ENCODE results near the gene THRB. TPM values are rescaled to one million over a fixed set of nuclear protein-coding genes. Genes with fewer than 3 reads are reported as not detected.
"Not testable (repeated sequence)": the region's sequence is repeated elsewhere in the genome, so short reads cannot be mapped to it uniquely, and the experiment has no call there.

Gene THRB
- total RNA-seq, 6 experiments from 2014 or later = 14.5 to 29.5 (median 17.3) TPM

DNA sequence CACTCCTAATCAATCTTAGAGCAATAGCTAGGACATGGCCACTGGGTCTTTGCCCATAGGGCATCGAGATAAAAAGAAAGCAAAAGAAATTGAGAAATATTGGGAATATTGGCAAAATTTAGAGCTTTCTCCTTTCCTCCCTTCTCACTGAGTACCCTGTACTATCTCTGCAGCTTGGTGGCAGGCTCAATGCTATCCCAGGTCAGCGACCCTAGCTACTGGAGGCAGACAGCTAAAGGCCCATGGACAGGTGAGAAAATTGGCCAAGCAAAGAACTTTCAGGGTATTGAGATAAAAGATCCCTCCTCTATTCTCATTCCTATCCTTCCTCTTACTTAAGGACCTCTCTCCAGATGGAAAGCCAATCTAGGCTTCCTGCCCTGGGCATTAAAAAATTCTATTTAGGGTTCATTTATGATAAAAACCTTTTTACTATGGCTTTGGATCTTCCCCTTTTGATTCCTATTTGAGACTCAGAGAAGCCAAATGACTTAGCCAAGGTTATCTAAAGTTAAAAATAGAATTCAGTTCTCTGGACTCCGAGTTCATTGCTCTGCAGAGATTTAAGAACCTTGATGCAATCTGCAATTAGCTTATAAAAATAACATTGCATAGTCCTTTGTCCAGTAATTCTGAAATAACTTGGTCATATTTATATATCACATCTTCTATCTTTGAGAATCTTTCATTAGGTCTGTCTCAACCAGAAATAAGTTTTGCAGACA, 75.4 kb downstream of the THRB start:
- Histone ChIP-seq H3K4me1 (peaks cover 0 to 42% (median 15%) of the 10 kb centered on the region in 4 donors), H3K4me3 (no peak overlapping the region), H3K36me3 (no peaks in the 10 kb centered on the region), H3K27me3 (no peaks in the 10 kb centered on the region), H3K9me3 (no peaks in the 10 kb centered on the region), H3K27ac (no peak overlapping the region)
- WGBS (ENCODE audit: insufficient coverage, low coverage, low lambda C conversion rate, missing lambda C conversion rate) = 10% methylated on average over 3 of the region's 3 CpGs
- TF ChIP-seq, protein P1, sequence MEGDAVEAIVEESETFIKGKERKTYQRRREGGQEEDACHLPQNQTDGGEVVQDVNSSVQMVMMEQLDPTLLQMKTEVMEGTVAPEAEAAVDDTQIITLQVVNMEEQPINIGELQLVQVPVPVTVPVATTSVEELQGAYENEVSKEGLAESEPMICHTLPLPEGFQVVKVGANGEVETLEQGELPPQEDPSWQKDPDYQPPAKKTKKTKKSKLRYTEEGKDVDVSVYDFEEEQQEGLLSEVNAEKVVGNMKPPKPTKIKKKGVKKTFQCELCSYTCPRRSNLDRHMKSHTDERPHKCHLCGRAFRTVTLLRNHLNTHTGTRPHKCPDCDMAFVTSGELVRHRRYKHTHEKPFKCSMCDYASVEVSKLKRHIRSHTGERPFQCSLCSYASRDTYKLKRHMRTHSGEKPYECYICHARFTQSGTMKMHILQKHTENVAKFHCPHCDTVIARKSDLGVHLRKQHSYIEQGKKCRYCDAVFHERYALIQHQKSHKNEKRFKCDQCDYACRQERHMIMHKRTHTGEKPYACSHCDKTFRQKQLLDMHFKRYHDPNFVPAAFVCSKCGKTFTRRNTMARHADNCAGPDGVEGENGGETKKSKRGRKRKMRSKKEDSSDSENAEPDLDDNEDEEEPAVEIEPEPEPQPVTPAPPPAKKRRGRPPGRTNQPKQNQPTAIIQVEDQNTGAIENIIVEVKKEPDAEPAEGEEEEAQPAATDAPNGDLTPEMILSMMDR (IDR thresholded peaks at IDR 0.05) = no peak
- no peak for TF ChIP-seq POLR2A (IDR thresholded peaks at IDR 0.05)
- intact Hi-C loops (cut with DNase I) = no loop called here
- DNase-seq = no peak
- ATAC-seq = peak; percentile 50 to 75 (median 68)

DNA sequence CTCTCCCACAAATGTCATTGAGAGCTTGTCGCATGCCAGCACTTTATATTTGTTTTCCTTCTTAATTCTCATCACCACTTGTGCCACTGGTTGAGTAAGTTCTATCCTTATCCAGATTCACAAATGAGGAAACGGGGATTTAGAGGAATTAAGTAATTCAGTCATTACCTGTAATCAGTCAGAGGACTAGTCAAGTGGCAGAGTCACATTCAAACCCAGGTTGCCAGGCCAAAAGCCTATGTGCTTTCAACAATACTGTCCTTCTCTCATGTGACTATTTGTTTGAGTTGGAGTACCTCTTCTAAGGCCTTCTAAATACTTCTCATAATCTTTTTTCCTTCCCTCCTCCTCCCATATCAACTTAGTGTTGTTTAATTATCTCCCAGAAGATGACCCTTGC, 76.9 kb downstream of the THRB start:
- WGBS (ENCODE audit: insufficient coverage, low coverage, low lambda C conversion rate, missing lambda C conversion rate) = 36% methylated on average over 2 of the region's 2 CpGs
- DNase-seq (no peak), ATAC-seq (peak in 3 of 4 donors; percentile 19 to 59 (median 24))
- Histone ChIP-seq H3K9me3 (no peaks in the 10 kb centered on the region), H3K36me3 (no peaks in the 10 kb centered on the region), H3K27ac (no peak overlapping the region), H3K4me3 (no peak overlapping the region), H3K4me1 (peaks cover 0 to 46% (median 15%) of the 10 kb centered on the region in 4 donors), H3K27me3 (no peaks in the 10 kb centered on the region)
- intact Hi-C loops (cut with DNase I) = no loop called here
- TF ChIP-seq, protein P1 (IDR thresholded peaks at IDR 0.05) = no peak
- TF ChIP-seq POLR2A (IDR thresholded peaks at IDR 0.05) = no peak

DNA sequence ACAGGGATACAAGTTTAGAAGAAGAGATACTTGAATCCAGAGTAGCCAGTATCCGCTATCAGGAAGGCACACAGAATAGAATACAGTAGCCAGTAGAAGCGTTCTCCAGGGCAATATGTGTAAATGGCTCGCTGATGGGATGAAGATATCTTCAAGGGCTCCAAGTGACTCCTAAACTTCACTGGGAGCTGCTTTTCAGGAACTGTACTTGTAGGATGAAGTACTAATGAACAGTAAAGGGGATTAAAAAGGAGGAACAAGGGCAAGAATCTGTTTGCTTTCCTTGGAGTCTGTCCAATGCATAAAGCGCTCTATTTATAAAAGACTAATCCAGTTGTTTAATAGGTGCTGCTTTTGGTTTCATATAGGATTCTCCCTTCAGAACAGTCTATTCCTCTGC, 78.4 kb downstream of the THRB start:
- DNase-seq (no peak), ATAC-seq (peak in 3 of 4 donors; percentile 18 to 55 (median 46))
- WGBS (ENCODE audit: insufficient coverage, low coverage, low lambda C conversion rate, missing lambda C conversion rate) = 63% methylated on average over 4 of the region's 4 CpGs
- Histone ChIP-seq H3K27me3 (no peaks in the 10 kb centered on the region), H3K9me3 (no peaks in the 10 kb centered on the region), H3K36me3 (no peaks in the 10 kb centered on the region), H3K4me3 (no peak overlapping the region), H3K4me1 (peaks cover 0 to 61% (median 18%) of the 10 kb centered on the region in 4 donors), H3K27ac (no peak overlapping the region)
- intact Hi-C loops (cut with DNase I) = no loop called here
- TF ChIP-seq POLR2A (IDR thresholded peaks at IDR 0.05) = no peak
- TF ChIP-seq, protein P1 (IDR thresholded peaks at IDR 0.05) = no peak

DNA sequence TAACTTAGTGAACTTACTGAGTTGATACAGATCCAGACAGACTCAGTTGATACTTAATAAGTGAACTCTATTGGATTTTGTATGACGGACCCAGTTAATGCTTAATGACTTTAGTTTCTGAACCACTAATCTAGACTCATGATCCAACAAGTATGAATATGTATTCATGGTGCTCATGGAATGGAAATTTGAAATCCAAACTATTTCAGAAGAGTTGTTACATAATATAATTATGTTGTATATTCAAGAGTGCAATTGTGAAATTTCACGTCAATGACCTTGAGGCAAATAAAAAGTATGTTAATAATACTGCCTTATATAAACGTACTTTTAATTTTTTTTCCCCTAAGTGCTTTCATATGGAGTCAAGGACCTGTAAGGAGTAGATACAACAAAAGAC, 78.8 kb downstream of the THRB start:
- Histone ChIP-seq H3K27me3 (no peaks in the 10 kb centered on the region), H3K9me3 (no peaks in the 10 kb centered on the region), H3K4me3 (no peak overlapping the region), H3K4me1 (peaks cover 0 to 65% (median 18%) of the 10 kb centered on the region in 4 donors), H3K27ac (no peak overlapping the region), H3K36me3 (no peaks in the 10 kb centered on the region)
- ATAC-seq (no peak), DNase-seq (no peak)
- TF ChIP-seq, protein P1 (IDR thresholded peaks at IDR 0.05) = no peak
- no peak for TF ChIP-seq POLR2A (IDR thresholded peaks at IDR 0.05)
- intact Hi-C loops (cut with DNase I) = no loop called here
- 36% methylated on average over 3 of the region's 3 CpGs for WGBS (ENCODE audit: insufficient coverage, low coverage, low lambda C conversion rate, missing lambda C conversion rate)

DNA sequence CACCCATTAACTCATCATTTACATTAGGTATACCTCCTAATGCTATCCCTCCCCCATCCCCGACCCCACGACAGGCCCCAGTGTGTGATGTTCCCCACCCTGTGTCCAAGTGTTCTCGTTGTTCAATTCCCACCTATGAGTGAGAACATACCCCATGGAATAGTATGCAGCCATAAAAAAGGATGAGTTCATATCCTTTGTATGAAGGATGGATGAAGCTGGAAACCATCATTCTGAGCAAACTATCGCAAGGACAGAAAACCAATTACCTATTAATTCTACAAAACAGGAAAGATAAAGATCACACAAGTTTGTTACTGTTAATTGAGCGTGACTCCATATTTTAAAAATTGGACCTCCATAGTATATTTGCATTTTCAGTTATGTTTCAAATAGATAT, 81.0 kb downstream of the THRB start:
- H3K9me3 ChIP-seq; ATAC-seq; DNase-seq; H3K27me3 ChIP-seq; H3K27ac ChIP-seq; intact Hi-C loops (cut with DNase I); H3K4me3 ChIP-seq; H3K36me3 ChIP-seq: not testable (repeated sequence)
- peaks cover 0 to 58% (median 12%) of the 10 kb centered on the region in 4 donors for H3K4me1 ChIP-seq
- 95% methylated on average over 5 of the region's 5 CpGs for WGBS (ENCODE audit: insufficient coverage, low coverage, low lambda C conversion rate, missing lambda C conversion rate)
